ENCODE results near the gene ZCWPW1.
A peak's percentile ranks its signal among the peaks of the same experiment; 100 is the strongest.
"Not testable (repeated sequence)": the region's sequence is repeated elsewhere in the genome, so short reads cannot be mapped to it uniquely, and the experiment has no call there.

The ZCWPW1 gene

DNA sequence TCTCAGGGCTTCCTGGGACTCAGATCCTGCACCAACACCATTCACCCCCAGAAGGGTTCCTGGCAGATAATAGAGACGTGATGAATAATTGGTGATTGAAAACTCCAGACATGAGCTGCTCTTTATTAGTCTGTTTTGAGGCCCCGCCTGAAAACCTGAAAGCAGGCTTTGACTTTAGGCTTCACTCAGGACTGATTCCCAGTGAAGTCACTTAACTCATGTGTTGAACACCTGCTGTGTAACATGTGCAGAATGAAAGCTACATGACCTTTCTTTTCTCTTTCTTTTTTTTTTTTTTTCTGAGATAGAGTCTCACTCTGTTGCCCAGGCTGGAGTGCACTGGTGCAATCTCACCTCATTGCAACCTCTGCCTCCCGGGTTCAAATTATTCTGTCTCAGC, 26.7 kb upstream of the ZCWPW1 start:
- DNase-seq, result no peak

DNA sequence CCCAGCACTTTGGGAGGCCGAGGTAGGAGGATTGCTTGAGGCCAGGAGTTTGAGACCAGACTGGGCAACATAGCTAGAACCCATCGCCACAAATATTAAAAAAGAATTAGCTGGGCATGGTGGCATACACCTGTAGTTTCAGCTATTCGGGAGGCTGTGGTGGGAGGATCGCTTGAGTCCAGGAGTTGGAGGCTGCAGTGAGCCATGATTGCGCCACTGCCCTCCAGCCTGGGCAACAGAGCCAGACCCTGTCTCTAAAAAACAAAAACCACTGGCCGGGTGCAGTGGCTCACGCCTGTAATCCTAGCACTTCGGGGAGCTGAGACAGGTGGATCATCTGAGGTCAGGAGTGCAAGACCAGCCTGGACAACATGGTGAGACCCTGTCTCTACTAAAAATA, 25.4 kb upstream of the ZCWPW1 start:
- DNase-seq, result not testable (repeated sequence)

- no peak for DNase-seq
Measured at GRCh38 chr7:100452513-100452912, 24.0 kb upstream of the ZCWPW1 start.

DNA sequence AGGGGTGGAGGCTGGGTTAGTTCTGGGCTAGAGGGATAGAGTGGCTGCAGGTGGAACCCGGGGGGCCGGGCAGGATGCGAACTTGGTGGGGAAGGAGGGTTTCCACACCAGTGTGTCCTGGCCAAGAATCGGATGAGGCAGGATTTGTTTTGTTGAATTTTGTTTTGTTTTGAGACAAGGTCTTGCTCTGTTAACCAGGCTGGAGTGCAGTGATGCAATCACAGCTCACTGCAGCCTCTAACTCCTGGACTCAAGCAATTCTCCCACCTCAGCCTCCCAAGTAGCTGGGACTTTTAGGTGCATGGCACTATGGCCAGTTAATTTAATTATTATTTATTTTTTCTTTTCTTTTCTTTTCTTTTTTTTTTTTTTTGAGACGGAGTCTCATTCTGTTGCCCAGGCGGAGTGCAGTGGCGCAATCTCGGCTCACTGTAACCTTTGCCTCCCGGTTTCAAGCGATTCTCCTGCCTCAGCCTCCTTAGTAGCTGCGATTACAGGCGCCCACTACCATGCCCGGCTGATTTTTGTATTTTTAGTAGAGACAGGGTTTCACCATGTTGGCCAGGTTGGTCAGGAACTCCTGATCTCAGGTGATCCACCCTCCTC, 20.8 kb upstream of the ZCWPW1 start:
- no peak for DNase-seq

GRCh38 chr7:100447363-100447762, 18.9 kb upstream of the ZCWPW1 start:
- not testable (repeated sequence) for DNase-seq

DNA sequence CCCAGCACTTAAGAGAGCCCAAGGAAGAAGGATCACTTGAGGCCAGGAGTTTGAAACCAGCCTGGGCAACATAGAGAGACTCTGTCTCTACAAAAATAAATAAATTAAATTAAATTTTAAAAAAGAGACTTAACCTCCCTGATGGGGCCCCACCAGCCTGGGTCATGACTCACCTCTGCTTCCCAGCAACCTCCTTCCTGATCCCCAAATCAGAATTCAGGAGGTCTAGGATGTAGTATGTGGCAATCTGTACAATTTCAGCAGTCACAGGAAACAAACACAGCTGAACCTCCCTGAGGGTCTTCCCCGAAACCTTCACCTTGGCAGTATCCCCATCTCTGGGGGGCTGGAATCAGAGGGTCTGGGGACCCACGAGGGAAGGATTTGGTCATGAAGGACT, 17.5 kb upstream of the ZCWPW1 start:
- DNase-seq, result no peak

DNA sequence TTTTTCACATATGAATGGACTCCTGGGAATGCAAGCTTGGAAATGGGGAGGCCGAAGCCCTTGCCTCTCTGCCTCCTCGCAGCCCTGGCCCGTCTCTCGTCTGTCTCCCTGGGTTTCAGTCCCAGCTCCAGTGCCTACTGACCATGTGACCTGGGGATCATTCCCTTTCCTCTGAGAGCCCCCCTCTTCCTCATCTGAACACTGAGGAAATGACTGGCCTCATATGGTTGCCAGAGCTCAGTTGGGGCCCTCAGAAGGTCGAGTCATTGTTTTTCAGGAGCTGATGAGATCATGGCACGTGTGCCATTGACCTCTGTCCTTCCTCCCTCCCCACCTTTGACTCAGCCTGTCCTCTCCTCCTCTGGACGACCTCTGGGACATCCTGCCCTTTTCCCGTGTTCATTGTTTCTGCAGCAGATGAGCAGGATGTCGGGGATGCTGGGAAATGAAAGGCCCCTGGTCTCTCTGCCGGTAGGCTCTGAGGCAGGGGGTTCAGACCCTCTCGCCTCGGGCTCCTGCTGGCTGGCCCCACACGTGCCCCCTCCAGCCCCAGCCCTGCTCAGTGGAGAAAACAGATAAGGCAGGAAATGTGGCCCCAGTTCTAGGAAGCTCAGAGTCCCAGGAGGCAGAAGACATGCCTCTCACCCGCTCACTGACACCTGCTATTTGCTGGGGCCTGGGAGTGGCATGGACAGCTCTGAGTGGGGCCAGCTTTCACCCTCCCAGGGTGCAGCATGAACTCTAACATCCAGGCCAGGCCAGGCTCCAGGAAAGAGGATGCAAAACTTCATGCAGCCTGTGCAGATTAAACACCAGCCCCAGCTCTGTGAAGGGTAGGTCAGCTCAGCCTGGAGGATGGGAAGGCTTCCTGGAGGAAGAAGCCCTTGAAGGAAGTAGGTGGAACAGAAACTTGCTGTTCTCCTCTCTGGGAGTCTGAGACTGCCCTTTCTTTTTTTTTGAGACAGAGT, 16.1 kb upstream of the ZCWPW1 start:
- no peak for DNase-seq

DNA sequence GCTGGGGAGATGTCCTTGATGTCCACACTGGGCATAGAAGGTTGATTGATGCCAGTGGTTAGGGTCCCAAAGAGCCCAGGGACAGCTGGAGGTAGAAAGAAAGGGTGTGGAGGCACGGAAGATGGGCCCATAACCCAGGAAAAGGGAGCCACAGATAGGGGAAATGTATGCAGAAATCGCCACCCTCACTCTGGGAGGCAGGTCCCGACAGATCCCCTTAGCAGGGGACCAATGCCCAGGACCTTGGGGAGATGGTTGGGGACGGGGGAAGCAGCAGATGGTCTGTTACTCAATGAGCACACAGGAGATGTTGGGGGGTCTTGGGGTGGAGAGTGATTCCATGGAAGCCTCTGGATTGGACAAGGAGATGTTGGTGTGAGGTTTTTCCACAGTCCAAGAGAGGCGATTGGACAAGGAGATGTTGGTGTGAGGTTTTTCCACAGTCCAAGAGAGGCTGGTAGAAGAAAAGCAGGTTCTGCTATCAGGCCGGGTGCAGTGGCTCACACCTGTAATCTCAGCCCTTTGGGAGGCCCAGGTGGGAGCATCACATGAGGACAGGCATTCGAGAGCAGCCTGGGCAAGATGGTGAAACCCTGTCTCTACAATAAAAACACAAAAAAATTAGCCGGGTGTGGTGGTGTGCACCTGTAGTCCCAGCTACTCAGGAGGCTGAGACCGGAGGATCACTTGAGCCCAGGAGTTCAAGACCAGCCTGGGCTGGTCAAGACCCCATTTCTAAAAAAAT, 14.8 kb upstream of the ZCWPW1 start:
- DNase-seq, result no peak

- no peak for DNase-seq
Measured at GRCh38 chr7:100441641-100442535, 13.4 kb upstream of the ZCWPW1 start.

DNA sequence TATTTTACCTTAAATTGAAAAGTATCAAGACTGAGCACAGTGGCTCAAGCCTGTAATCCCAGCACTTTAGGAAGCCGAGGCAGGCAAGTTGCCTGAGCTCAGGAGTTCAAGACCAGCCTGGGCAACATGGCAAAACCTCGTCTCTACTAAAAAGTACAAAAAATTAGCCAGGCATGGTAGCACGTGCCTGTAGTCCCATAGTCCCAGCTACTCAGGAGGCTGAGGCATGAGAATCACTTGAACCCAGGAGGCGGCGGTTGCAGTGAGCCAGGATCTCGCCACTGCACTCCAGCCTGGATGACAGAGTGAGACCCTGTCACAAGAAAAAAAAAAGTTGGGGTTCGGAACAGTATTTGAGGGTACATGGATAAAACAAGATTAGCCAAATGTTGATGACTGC, 10.7 kb upstream of the ZCWPW1 start:
- not testable (repeated sequence) for DNase-seq

DNA sequence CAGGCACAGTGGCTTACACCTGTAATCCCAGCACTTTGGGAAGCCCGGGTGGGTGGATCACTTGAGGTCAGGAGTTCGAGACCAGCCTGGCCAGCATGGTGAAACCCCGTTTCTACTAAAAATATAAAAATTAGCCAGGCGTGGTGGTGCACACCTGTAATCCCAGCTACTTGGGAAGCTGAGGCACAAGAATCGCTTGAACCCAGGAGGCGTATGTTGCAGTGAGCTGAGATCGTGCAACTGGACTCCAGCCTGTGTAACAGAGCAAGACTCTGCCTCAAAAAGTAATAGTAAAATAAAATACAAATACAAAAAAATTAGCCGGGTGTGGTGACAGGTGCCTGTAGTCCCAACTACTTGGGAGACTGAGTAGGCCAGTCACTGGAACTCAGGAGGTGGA, 10.2 kb upstream of the ZCWPW1 start:
- DNase-seq, result not testable (repeated sequence)

DNA sequence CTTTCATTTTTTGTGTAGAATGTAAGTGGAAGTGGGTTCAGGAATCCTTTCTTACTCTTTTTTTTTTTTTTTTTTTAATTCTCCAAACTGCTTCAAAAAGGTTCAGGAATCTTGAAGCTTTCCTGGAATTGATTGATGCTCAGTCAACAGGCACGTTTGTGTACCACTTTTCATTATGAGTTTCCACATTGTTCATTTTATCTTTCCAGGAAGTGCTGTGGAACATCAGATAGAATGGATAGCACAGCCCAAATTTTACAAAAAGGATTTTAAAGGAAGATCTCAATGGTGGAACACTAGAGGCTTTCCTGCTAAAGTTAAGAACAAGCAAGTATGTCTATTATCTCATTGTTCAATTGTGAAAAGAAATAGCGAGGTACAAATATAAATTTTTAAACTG, 9.7 kb upstream of the ZCWPW1 start:
- DNase-seq, result no peak

DNA sequence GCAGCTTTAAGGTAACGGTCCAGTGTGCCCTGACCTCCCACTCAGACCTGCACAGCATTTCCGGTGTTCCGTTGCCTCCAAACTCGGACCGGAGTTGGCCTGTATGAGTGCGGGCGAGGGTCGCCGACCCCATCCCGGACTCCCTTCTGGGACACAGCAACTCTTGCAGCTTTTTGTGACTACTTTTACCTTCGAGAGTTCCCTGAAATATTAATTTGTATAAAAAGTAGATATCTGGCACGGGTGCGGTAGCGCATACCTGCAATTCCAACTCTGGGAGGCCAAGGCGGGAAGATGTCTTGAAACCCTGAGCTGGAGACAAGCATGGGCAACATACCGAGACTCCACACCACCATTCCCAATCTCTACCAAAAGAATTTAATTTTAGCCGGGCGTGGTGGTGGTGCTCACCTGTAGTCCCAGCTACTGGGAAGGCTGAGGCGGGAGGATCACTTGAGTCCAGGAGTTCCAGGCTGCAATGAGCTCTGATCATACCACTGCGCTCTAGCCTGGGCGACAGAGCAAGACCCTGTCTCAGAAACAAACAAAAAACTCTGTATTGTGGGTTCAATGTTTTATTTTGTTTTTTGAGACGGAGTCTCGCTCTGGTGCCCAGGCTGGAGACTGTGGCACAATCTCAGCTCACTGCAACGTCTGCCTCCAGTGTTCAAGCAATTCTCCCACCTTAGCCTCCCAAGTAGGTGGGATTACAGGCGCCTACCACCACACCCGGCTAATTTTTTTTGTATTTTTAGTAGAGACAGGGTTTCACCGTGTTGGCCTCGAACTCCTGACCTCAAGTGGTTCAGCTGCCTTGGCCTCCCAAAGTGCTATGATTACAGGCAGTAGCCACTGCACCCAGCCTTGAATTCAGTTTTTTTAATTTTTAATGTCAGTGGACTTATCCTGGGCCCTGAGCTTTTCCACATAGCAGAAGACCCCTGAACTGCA, 8.9 kb upstream of the ZCWPW1 start:
- DNase-seq, result peak in 1 of 58 donors; percentile 9

- peak in 18 of 58 donors; percentile 9 to 68 (median 36) for DNase-seq
Measured at GRCh38 chr7:100435401-100436304, 7.2 kb upstream of the ZCWPW1 start.

- DNase-seq, result no peak
Measured at GRCh38 chr7:100434297-100435144, 6.0 kb upstream of the ZCWPW1 start.

DNA sequence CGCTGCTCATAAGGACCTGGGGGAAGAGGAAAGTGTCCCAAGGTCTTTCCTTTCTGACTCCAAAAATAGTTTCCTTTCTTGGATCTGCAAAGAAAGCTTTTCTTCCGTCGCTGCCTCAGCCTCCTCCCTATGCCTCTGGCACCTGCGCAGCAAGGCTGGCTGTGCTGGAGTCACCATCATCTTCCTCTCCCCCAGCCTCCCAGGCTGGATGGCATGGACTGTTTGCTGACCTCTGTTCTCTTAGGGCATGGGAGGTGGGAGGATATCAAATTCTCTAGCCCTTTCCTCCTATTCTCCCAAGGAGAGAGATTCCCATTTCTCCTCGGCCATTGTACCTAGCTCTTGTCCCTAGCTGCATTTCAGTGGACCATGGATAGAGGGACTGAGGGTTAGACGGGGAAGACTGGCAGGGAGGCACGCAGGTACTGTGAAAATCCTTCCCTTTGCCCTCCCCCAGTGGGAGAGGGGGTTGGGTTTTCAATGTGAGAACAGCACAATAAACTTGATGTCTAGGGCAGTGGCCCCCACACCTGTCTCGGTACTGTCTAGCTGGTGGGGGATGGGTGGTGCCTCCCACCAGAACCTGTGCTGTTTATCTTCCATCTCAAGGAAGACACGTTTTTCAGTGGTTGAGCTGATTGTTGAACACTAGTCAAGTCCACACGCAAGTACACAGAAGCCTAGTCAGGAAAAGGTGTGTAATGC, 5.2 kb upstream of the ZCWPW1 start:
- DNase-seq, result no peak

DNA sequence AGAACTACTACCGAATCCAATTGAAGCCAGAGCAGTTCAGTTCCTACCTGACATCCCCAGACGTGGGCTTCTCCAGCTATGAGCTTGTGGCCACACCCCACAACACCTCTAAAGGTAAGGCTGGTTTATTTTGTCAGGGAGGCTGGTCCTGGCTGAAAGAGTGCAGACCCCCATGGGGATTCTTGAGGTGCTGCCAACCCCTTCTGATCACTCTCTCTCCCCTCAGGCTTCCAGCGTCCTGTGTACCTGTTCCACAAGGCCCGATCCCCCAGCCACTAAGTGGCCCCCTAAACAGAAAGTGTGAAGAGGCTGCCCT, 4.7 kb upstream of the ZCWPW1 start:
- no peak for DNase-seq

Measured in anterior cingulate cortex (tissue), 58 donors.